Measurements from ENCODE around the gene PNCK.

The PNCK gene

DNA sequence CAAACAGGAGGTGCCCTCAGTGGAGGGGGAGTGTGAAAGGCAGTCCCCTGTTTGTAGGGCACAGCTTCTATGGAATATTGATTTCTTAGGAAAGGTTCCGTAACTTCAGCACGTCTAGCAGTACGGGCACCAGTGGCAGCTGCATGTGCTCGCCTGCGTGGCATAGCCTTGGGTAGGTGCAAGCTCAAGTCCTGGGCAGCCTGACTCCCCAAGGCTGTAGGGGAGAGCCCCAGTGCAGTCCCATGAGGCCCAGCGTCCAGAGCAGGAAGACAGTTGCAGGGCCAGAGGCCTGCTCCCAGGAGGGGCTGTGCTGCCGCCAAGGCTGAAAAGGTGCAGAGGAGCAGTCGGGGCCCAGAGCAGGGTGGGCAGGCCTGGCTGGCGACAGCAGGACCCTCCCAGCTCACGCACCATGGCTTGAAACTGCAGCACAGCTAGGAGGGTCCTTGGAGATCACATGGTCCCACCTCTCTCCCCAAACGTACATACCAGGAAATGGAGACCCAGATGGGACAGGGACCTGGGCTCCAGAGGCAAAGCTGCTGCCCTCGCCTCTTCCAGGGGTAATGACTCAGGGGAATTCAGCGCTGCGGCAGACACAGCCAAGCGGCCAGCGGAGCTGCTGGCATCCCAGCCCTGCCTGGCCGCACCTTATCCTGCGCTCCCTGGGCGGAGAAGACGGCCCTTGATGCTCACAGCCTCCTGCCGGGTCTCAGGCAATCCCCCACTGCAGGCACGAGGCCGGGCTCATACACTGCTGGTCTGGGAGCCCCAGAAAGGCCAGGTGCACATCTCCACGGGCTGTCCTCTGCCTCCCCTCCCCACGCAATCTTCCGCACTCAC lies 32.7 kb downstream of the PNCK start:
- DNase-seq: peak; percentile 22

- DNase-seq: peak; percentile 26
Observed at GRCh38 chrX:153640045-153640686, 33.4 kb downstream of the PNCK start.

- peak; percentile 28 for DNase-seq
Observed at GRCh38 chrX:153639177-153640044, 34.2 kb downstream of the PNCK start.

DNA sequence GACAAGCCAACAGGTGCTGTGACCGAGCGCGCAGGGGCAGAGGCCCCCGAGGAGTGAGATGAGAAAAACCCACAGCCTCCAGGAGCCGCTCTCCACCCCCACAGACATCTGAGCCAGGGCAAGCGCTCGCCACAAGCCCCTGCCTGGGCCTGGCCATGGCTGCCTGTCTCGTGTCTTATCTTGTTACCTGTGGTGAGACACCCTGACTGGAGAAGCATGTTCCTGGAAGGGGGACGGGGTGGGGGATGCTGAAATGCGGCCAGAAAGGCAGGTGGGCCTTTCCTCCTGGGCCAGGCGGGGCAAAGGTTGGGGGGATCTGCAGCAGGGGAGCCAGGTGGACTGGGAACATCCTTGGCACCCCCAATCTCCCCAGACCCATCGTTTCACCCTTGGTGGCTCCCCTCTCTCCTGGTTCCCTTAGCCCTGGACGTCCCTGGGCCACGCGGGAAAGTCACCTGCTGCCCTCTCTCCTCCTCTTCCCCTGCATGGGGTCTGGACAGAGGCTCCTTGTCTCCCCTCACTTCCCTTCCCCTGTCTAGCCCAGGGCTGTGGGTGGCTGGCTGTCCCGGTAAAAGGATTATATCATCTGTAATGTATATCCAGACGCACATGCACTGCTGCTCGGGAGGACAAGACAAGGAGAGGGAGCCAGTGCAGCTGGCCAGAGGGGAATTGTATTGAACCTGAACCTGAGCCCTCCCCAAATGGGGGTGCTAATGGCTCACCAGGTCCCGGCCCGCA lies 35.0 kb downstream of the PNCK start:
- peak; percentile 34 for DNase-seq

- peak; percentile 17 for DNase-seq
Observed at GRCh38 chrX:153638041-153638371, 35.6 kb downstream of the PNCK start.

DNA sequence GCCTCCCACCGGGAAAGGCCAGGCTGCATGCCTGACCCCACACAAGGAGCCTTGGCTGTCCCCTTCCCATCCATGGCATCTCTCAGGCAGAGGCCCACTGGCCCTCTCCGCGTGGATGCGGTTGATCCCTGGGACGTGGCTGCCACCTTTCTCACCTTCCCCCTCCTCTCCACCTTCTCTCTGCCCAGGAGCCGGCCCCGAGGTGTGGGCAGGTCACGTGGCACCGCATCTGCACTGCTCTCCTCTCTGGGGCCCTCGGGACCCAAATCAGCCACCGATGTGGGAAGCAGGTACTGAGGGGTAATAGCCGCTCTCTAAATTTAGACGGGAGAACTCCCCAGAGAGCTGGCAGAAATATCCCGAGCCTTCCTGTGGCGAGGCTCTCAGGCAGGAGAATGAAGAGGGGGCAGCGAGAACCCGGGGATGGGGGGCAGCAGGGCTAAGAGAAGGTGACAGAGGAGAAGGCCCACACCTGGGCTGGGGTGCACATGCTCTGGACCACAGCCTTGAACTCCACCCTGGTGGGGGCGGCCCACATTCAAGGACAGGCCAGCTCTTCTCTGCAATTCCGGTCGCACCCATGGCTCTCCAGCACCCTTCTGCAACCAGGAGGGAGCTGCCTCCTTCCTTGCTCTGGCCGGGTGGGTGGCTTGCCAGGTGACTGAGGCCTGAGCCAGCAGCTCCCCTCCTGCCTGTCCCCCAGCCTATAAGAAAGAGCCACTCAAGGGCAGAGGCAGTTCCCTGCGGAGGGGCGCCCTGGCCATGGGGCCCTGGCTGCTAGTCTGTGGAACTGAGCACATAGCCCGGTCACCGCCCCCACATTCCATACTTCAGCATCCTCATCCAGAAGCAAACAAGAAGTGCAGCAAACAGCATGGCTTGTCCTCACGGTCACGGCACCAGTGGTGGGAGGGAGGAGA lies 36.2 kb downstream of the PNCK start:
- DNase-seq: peak; percentile 32

DNA sequence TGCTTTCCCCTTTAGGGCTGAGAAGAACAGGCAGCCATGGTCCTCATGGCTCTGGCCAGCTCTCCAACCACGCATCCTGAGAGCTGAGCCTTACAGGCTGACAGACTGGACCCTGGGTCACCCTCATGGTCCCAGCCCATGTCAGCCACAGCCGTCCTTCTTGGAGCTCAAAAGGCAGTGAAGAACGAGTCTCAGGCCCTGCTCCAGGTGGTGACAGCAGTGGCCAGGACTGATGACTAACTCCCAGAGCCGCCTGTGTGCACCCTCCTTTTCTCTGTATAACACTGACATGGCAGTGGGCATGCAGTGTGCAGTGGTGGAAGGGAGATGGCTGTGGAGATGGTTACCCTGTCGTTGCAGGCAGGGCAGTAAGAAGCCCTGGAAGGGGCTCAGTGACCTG lies 36.9 kb downstream of the PNCK start:
- DNase-seq: peak; percentile 12

- peak; percentile 54 for DNase-seq
Observed at GRCh38 chrX:153635788-153636668, 37.6 kb downstream of the PNCK start.

GRCh38 chrX:153635388-153635787 lies 38.2 kb downstream of the PNCK start:
- DNase-seq: peak; percentile 18

GRCh38 chrX:153634832-153635231 lies 38.8 kb downstream of the PNCK start:
- DNase-seq: no peak

DNA sequence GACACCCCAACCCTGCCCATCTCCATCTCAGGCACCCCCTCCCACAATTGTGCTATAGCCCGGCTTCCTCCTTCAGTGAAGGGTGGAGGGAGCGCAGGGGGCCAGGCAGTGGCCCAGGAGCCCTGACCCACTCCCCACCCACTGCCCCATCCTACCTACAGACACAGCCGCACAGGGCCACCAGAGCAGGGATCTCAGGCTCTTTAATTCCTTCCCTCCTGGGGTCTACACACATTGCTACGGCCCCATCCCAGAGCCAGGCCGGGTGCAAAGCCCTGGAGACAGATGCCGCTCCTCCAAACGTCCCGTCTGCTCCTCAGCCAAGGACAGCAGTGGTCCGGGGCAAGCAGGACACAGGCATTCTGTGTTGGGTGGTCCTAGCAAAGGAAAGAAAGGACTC lies 39.4 kb downstream of the PNCK start:
- no peak for DNase-seq

- DNase-seq: no peak
Observed at GRCh38 chrX:153633607-153634180, 39.9 kb downstream of the PNCK start.

DNA sequence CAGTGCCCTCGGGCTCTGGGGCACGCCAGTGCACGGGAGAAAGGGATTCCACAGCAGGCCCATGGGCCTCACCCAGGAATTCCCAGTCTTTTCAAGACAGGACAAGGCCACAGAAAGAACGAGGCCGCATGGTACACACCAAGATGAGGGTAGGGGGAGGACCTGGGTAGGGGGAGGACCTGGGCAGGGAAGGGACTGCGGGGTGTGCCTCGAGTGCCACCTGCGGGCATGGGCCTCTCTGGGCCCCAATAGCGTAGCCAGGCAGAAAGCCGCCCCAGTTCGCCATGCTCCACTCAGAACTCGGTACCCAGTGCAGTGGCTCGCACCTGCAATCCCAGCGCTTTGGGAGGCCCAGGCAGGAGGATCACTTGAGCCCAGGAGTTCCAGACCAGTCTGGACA lies 40.6 kb downstream of the PNCK start:
- DNase-seq: no peak

DNA sequence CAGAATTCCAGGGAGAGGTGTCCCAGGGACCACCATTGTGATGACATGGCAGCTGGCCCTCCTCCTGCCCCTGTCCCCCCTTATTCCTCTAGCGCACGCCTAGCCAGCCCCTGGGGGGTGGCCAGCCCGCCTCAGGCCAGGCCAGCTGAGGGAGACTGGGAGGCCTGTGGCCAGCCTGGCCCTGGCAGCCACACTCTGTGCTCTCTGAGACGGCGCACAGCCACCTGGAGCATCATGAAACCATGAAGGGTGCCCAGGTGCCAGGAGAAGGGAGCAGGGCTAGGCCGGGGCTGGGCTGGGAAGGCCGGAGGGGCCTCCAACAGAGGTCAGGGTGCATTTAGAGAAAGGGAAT lies 41.0 kb downstream of the PNCK start:
- no peak for DNase-seq

DNA sequence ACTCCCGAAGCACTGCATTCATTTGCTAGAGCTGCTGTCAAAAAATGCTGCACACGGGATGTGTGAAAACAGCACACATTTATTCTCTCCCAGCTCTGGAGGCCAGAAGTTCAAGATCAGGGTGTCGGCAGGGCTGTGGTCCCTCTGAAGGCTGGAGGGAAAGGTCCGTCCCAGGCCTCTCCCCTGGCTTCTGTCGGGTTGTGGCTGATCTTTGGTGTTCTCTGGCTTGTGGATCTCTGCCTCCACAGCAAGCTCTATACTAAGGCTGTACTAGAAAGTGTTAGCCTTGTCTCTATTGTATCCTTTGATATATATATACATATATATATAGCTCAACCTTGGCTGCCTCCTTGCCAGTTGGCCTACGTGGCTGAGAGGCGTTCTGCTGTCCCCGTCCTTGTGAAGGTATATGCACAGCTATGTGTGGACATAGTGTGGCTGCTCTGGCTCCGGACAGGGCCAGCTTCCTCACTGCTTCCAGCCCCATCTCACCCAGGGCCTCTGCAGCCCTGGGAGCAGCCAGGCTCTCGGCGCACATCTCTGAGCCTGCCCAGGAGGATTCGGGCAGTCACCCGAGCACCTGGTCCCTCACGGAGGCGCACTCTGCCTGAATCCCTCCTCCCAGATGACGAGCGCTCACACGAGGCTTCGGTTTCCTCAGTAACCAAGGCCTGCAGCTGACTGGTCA lies 41.6 kb downstream of the PNCK start:
- DNase-seq: no peak

DNA sequence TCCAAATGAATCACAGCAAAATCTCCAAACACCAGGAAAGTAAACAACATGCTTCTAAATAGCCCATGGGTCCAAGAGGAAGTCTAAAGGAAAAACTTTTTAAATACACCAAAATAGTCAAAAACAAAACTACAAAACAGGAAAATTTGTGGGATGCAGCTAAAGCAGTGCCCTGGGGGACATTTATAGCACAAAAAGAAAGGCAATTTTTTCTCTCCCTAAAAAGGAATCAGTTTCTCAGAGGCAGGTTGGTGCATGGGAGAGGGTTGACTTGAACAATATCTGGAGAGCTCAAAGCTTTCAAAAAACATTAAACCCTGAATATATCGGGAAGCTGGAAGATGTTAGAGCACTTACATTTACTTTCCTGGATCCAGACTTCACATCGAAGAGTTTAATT lies 42.3 kb downstream of the PNCK start:
- DNase-seq: no peak

- DNase-seq: no peak
Observed at GRCh38 chrX:153628665-153629064, 44.9 kb downstream of the PNCK start.

- DNase-seq: no peak
Observed at GRCh38 chrX:153628129-153628528, 45.5 kb downstream of the PNCK start.

DNA sequence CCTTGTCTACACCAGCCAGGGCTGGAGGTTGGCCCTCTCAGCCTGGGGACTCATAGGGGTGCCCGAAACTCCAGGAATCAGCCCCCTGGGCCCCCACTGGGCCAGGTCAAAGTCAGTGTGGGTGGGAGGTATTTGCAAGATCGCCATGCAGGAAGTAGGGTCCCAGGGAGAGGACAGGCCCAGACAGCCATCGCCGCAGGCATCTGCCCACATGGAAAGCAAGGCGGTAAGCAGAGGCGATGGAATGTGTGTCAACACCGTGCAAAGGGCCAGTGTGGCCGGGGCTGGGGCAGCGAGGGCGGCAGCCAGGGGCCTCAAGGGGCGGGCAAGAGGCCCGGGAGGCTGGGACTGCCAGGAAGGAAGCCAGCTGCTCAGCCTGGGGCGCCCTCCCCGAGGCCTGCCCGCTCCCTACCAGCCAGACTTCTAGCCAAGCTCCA lies 45.9 kb downstream of the PNCK start:
- no peak for DNase-seq

All from activated CD8-positive, alpha-beta memory T cell treated with anti-CD3 and anti-CD28 coated beads, Interleukin-2, amount 50 U/mL, for 48 hours (primary cell).